ENCODE results near the gene SELENOM. TPM values are rescaled to one million over a fixed set of nuclear protein-coding genes. Genes with fewer than 3 reads are reported as not detected.

Gene SELENOM
- total RNA-seq, 1 experiment from 2014 or later: 2.0 TPM

- BruUV-seq (replicated peaks): no TSS peak
- ChIA-PET CTCF (no interaction called here), POLR2A (no interaction called here)
- DNase-seq: no peak
- Histone ChIP-seq H3K9me3 (no peaks in the 10 kb centered on the region), H3K27me3 (replicated peaks; ENCODE audit: control insufficient read depth, insufficient read depth, low read length) (no peaks in the 10 kb centered on the region), H3K36me3 (ENCODE audit: control insufficient read depth, insufficient read depth, low read length) (peaks cover 1% of the 10 kb centered on the region), H3K4me1 (peaks cover 14% of the 10 kb centered on the region), H3K4me3 (ENCODE audit: low read depth, low read length) (no peak overlapping the region)
- H3K27me3 Mint-ChIP-seq (ENCODE audit: insufficient read depth, unreplicated experiment): no peaks in the 10 kb centered on the region
- H3K9me3 Mint-ChIP-seq (ENCODE audit: unreplicated experiment): no peaks in the 10 kb centered on the region
- H3K36me3 Mint-ChIP-seq (ENCODE audit: insufficient read depth, unreplicated experiment): peaks cover 19% of the 10 kb centered on the region
- no peak overlapping the region for H3K27ac Mint-ChIP-seq (ENCODE audit: unreplicated experiment)
- H3K4me3 Mint-ChIP-seq (ENCODE audit: unreplicated experiment): no peak overlapping the region
- TF ChIP-seq CTCF (IDR thresholded peaks at IDR 0.05; ENCODE audit: insufficient read depth in 1 of 2, low read depth in 1 of 2, low read length in 1 of 2, severe bottlenecking in 1 of 2, unreplicated experiment in 1 of 2): no peak
- intact Hi-C loops (cut with micrococcal nuclease; ENCODE audit: unreplicated experiment): no loop called here
- peaks cover 13% of the 10 kb centered on the region for H3K4me1 Mint-ChIP-seq (ENCODE audit: low read depth, unreplicated experiment)
Measured at GRCh38 chr22:31086703-31087330, 20.6 kb downstream of the SELENOM start.

- no TSS peak for BruUV-seq (replicated peaks)
- no peaks in the 10 kb centered on the region for H3K9me3 Mint-ChIP-seq (ENCODE audit: unreplicated experiment)
- TF ChIP-seq CTCF (IDR thresholded peaks at IDR 0.05; ENCODE audit: insufficient read depth in 1 of 2, low read depth in 1 of 2, low read length in 1 of 2, severe bottlenecking in 1 of 2, unreplicated experiment in 1 of 2): no peak
- H3K27me3 ChIP-seq (replicated peaks; ENCODE audit: control insufficient read depth, insufficient read depth, low read length): no peaks in the 10 kb centered on the region
- H3K4me3 Mint-ChIP-seq (ENCODE audit: unreplicated experiment): no peak overlapping the region
- intact Hi-C loops (cut with micrococcal nuclease; ENCODE audit: unreplicated experiment): no loop called here
- ChIA-PET POLR2A (no interaction called here), CTCF (no interaction called here)
- H3K4me3 ChIP-seq (ENCODE audit: low read depth, low read length): no peak overlapping the region
- H3K36me3 ChIP-seq (ENCODE audit: control insufficient read depth, insufficient read depth, low read length): peaks cover 1% of the 10 kb centered on the region
- H3K36me3 Mint-ChIP-seq (ENCODE audit: insufficient read depth, unreplicated experiment): peaks cover 27% of the 10 kb centered on the region
- H3K9me3 ChIP-seq: no peaks in the 10 kb centered on the region
- no peak overlapping the region for H3K27ac Mint-ChIP-seq (ENCODE audit: unreplicated experiment)
- no peaks in the 10 kb centered on the region for H3K27me3 Mint-ChIP-seq (ENCODE audit: insufficient read depth, unreplicated experiment)
- peaks cover 18% of the 10 kb centered on the region for H3K4me1 Mint-ChIP-seq (ENCODE audit: low read depth, unreplicated experiment)
- peaks cover 19% of the 10 kb centered on the region for H3K4me1 ChIP-seq
- no peak for DNase-seq
Measured at GRCh38 chr22:31085928-31086327, 21.4 kb downstream of the SELENOM start.

- ChIA-PET POLR2A (no interaction called here), CTCF (no interaction called here)
- Mint-ChIP-seq H3K4me3 (ENCODE audit: unreplicated experiment) (no peak overlapping the region), H3K27me3 (ENCODE audit: insufficient read depth, unreplicated experiment) (no peaks in the 10 kb centered on the region), H3K9me3 (ENCODE audit: unreplicated experiment) (no peaks in the 10 kb centered on the region), H3K4me1 (ENCODE audit: low read depth, unreplicated experiment) (peaks cover 18% of the 10 kb centered on the region), H3K36me3 (ENCODE audit: insufficient read depth, unreplicated experiment) (peaks cover 32% of the 10 kb centered on the region), H3K27ac (ENCODE audit: unreplicated experiment) (no peak overlapping the region)
- H3K4me1 ChIP-seq: peaks cover 21% of the 10 kb centered on the region
- no peak overlapping the region for H3K4me3 ChIP-seq (ENCODE audit: low read depth, low read length)
- no TSS peak for BruUV-seq (replicated peaks)
- DNase-seq: no peak
- TF ChIP-seq CTCF (IDR thresholded peaks at IDR 0.05; ENCODE audit: insufficient read depth in 1 of 2, low read depth in 1 of 2, low read length in 1 of 2, severe bottlenecking in 1 of 2, unreplicated experiment in 1 of 2): no peak
- peaks cover 1% of the 10 kb centered on the region for H3K36me3 ChIP-seq (ENCODE audit: control insufficient read depth, insufficient read depth, low read length)
- no peaks in the 10 kb centered on the region for H3K9me3 ChIP-seq
- H3K27me3 ChIP-seq (replicated peaks; ENCODE audit: control insufficient read depth, insufficient read depth, low read length): no peaks in the 10 kb centered on the region
- intact Hi-C loops (cut with micrococcal nuclease; ENCODE audit: unreplicated experiment): no loop called here
Measured at GRCh38 chr22:31085493-31085824, 21.9 kb downstream of the SELENOM start.
